Ishikawa (cell line): Measurements from ENCODE around the gene PXDN.

Experiments used
- CEBPB ChIP-seq: IDR thresholded peaks from 2 replicates; pipeline ENCODE4 v1.6.1; 2012
- CREB1 ChIP-seq: IDR thresholded peaks from 2 replicates; pipeline ENCODE4 v1.6.1; 2012; ENCODE audit warnings: low read depth
- EGR1 ChIP-seq: IDR thresholded peaks from 2 replicates; pipeline ENCODE4 v1.6.1; 2012
- EP300 ChIP-seq: IDR thresholded peaks from 2 replicates; pipeline ENCODE4 v1.6.1; 2012; ENCODE audit warnings: borderline replicate concordance
- FOXM1 ChIP-seq: IDR thresholded peaks from 2 replicates; pipeline ENCODE4 v1.6.1; 2012; ENCODE audit warnings: low read depth, borderline replicate concordance
- MAX ChIP-seq: IDR thresholded peaks from 2 replicates; pipeline ENCODE4 v1.6.1; 2012
- NFIC ChIP-seq: IDR thresholded peaks from 2 replicates; pipeline ENCODE4 v1.6.1; 2012
- RAD21 ChIP-seq: IDR thresholded peaks from 2 replicates; pipeline ENCODE4 v1.6.1; 2012; ENCODE audit warnings: low read depth
- REST ChIP-seq: IDR thresholded peaks from 2 replicates; pipeline ENCODE4 v1.6.1; 2012; ENCODE audit warnings: low read depth, mild to moderate bottlenecking
- TAF1 ChIP-seq: IDR thresholded peaks from 2 replicates; pipeline ENCODE4 v1.6.1; 2012; ENCODE audit warnings: low read depth, mild to moderate bottlenecking
- TCF12 ChIP-seq: IDR thresholded peaks from 2 replicates; pipeline ENCODE4 v1.6.1; 2012; ENCODE audit warnings: low read depth
- TEAD4 ChIP-seq: IDR thresholded peaks from 2 replicates; pipeline ENCODE4 v1.6.1; 2012
- USF1 ChIP-seq: IDR thresholded peaks from 2 replicates; pipeline ENCODE4 v1.6.1; 2012
- YY1 ChIP-seq: IDR thresholded peaks from 2 replicates; pipeline ENCODE4 v1.6.1; 2012; ENCODE audit warnings: low read depth

- TF ChIP-seq TCF12 (no peak), NFIC (no peak), REST (no peak), EP300 (no peak), CEBPB (no peak), RAD21 (no peak), USF1 (no peak), MAX (no peak), TAF1 (no peak), FOXM1 (no peak), EGR1 (no peak), TEAD4 (no peak), YY1 (no peak), CREB1 (no peak)
Measured at GRCh38 chr2:1609485-1610095, 134.7 kb downstream of the PXDN start.
